Gastroesophageal sphincter (tissue), 4 donors: Measurements from ENCODE around the gene PTPRK. TPM values are rescaled to one million over a fixed set of nuclear protein-coding genes. Genes with fewer than 3 reads are reported as not detected.
"Not testable (repeated sequence)": the region's sequence is repeated elsewhere in the genome, so short reads cannot be mapped to it uniquely, and the experiment has no call there.

Source experiments
- ATAC-seq: fragments of 150-250 bp; one replicate; pipeline ENCODE4 v1.9.1; 2016; ENCODE audit warnings: mild to moderate bottlenecking, moderate library complexity
- H3K27ac ChIP-seq, 4 donors: fragments of 200-600 bp; sonication (generic) in 3 of 4; 1 replicate in 3 of 4; 2 replicates in 1 of 4; pipeline ENCODE4 v1.5.1; 2016 to 2019
- H3K27me3 ChIP-seq: fragments of 200-600 bp; sonication (generic); one replicate; pipeline ENCODE4 v1.5.1; 2019
- H3K36me3 ChIP-seq, 2 donors: fragments of 200-600 bp; sonication (generic); one replicate each; pipeline ENCODE4 v1.5.1; 2019; ENCODE audit warnings: control low read depth in 1 of 2
- H3K4me1 ChIP-seq, 3 donors: fragments of 200-600 bp; sonication (generic); 1 replicate in 2 of 3; 2 replicates in 1 of 3; pipeline ENCODE4 v1.5.1; 2016 to 2019; ENCODE audit warnings: control low read depth in 2 of 3
- H3K4me3 ChIP-seq, 2 donors: fragments of 200-600 bp; sonication (generic); one replicate each; pipeline ENCODE4 v1.5.1; 2019; ENCODE audit warnings: mild to moderate bottlenecking in 1 of 2, moderate library complexity in 1 of 2
- H3K9me3 ChIP-seq, 3 donors: fragments of 200-600 bp; sonication (generic); one replicate each; pipeline ENCODE4 v1.5.1; 2017 to 2019; ENCODE audit warnings: control low read depth in 2 of 3
- CTCF ChIP-seq, 4 experiments: fragments of 200-600 bp in 2 of 4; fragments of 450-650 bp in 2 of 4; sonication (generic) in 1 of 4; IDR thresholded peaks; one replicate each; pipeline ENCODE4 v1.5.1; 2017 to 2019; ENCODE audit warnings: antibody characterized with exemption in 4 of 4, mild to moderate bottlenecking in 2 of 4, moderate library complexity in 2 of 4
- EP300 ChIP-seq: sonication (generic); formaldehyde crosslinking; IDR thresholded peaks from one replicate; pipeline ENCODE4 v1.6.1; 2017; ENCODE audit warnings: antibody characterized with exemption, mild to moderate bottlenecking
- POLR2A ChIP-seq, 2 donors: fragments of 450-650 bp; IDR thresholded peaks; one replicate each; pipeline ENCODE4 v1.6.1; 2017; ENCODE audit warnings: antibody characterized with exemption in 2 of 2, mild to moderate bottlenecking in 2 of 2, moderate library complexity in 1 of 2
- POLR2AphosphoS5 ChIP-seq: sonication (generic); formaldehyde crosslinking; IDR thresholded peaks from one replicate; pipeline ENCODE4 v1.6.1; 2017; ENCODE audit warnings: antibody characterized with exemption
- WGBS, 2 donors: methylation state at CpG; one replicate each; pipeline ENCODE4 v1.1.5; 2018; ENCODE audit warnings: low coverage in 1 of 2; 5-methylcytosine and 5-hydroxymethylcytosine counted together
- total RNA-seq, 4 donors: library from RNA; depleted of rRNA; stranded (reverse); fragments of >200 nt; gene quantifications; one replicate each; pipeline ENCODE4 v1.1.0, GENCODE V29; 2016

Gene PTPRK
- total RNA-seq, 4 donors from 2014 or later, result 42.0 to 47.6 (median 45.8) TPM

GRCh38 chr6:128487055-128487454 lies 33.3 kb downstream of the PTPRK start:
- Histone ChIP-seq H3K4me3 (no peak overlapping the region), H3K36me3 (no peaks in the 10 kb centered on the region), H3K27me3 (no peaks in the 10 kb centered on the region), H3K27ac (no peak overlapping the region), H3K4me1 (peaks cover 0 to 26% (median 5%) of the 10 kb centered on the region in 3 donors), H3K9me3 (no peaks in the 10 kb centered on the region)
- ATAC-seq, result no peak
- TF ChIP-seq POLR2A (IDR thresholded peaks at IDR 0.05), result no peak
- TF ChIP-seq CTCF (IDR thresholded peaks at IDR 0.05), result no peak
- no peak for TF ChIP-seq POLR2AphosphoS5
- TF ChIP-seq EP300, result no peak
- WGBS, 2 donors, result 93% methylated on average over 2 of the region's 2 CpGs

GRCh38 chr6:128486580-128486979 lies 33.8 kb downstream of the PTPRK start:
- 100% methylated on average over 1 of the region's 1 CpG for WGBS, 2 donors
- H3K27ac ChIP-seq, result not testable (repeated sequence)

DNA sequence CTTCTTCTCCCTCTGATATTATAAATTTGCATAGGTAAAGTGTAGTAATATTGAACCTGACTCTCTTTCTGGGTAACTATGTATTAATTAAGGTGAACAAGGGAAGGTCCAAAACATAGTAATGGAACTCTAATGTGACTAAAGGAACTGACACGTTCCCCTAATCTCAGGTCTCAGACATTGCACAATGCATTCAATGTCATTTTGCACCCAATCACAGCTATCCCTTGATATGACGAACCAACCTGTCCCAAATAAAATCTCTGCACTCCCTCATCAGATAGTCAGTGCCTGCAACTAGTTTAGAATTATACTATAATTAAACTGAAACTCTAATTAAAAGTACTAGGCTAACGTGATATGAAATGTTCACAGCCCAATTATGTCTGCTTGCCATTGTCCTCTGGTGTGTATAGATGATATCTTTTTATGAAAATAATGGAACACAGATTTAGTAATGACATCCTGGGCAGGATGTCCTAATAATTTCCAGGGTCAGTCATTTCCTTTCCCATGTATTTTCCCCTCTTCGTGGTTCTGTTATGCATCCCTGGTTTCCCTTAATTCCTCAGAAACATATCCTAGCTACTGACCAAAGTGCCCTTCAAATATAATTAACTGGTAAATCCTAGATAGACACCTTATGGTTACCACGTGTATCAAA lies 36.8 kb downstream of the PTPRK start:
- Histone ChIP-seq H3K4me3 (no peak overlapping the region), H3K27me3 (no peaks in the 10 kb centered on the region), H3K4me1 (peaks cover 0 to 12% (median 5%) of the 10 kb centered on the region in 3 donors), H3K36me3 (no peaks in the 10 kb centered on the region), H3K9me3 (no peaks in the 10 kb centered on the region), H3K27ac (no peak overlapping the region)
- 67 to 79% methylated on average over 5 of the region's 5 CpGs for WGBS, 2 donors
- TF ChIP-seq EP300 (no peak), CTCF (IDR thresholded peaks at IDR 0.05) (no peak), POLR2A (IDR thresholded peaks at IDR 0.05) (no peak), POLR2AphosphoS5 (no peak)
- no peak for ATAC-seq

More at GRCh38 chr6:128486580-128486979, 33.8 kb downstream of the PTPRK start:
- H3K36me3 ChIP-seq, H3K9me3 ChIP-seq, ATAC-seq, H3K4me3 ChIP-seq, H3K27me3 ChIP-seq: not testable (repeated sequence)
- peaks cover 0 to 24% (median 5%) of the 10 kb centered on the region in 3 donors for H3K4me1 ChIP-seq

- H3K4me1 ChIP-seq, result peaks cover 0 to 17% (median 5%) of the 10 kb centered on the region in 3 donors
- TF ChIP-seq CTCF (IDR thresholded peaks at IDR 0.05), result no peak
- no peak for TF ChIP-seq EP300
- no peak for TF ChIP-seq POLR2AphosphoS5
- no peak for TF ChIP-seq POLR2A (IDR thresholded peaks at IDR 0.05)
- H3K4me3 ChIP-seq, result no peak overlapping the region
- H3K27ac ChIP-seq, result no peak overlapping the region
- H3K9me3 ChIP-seq, result no peaks in the 10 kb centered on the region
- no peaks in the 10 kb centered on the region for H3K27me3 ChIP-seq
- 85 to 94% methylated on average over 3 of the region's 3 CpGs for WGBS, 2 donors
- no peaks in the 10 kb centered on the region for H3K36me3 ChIP-seq
- no peak for ATAC-seq
These were observed 37.8 kb downstream of the PTPRK start for GRCh38 chr6:128482642-128483041.

DNA sequence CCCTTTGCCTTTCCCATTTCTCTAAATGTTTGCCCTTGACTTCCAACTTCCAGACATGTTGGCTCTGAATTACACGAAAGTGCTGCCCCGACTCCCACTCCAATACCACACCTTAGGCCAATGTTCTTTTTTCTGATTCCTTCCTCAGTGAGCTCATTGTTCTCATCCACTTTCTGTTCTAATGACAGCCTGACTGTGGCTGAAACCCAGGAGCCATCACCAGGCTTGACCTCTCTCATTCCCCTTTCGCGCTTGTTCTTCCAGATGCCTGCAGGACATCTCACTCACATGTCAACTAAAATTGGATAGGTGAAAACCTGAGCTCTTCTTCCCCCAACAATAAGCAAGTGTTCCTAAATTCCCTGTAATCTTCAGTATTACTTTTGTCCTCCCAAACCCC lies 40.4 kb downstream of the PTPRK start:
- H3K27me3 ChIP-seq, result no peaks in the 10 kb centered on the region
- WGBS, 2 donors, result 93 to 100% methylated on average over 4 of the region's 4 CpGs
- H3K4me1 ChIP-seq, result peaks cover 0 to 17% (median 5%) of the 10 kb centered on the region in 3 donors
- H3K27ac ChIP-seq, result no peak overlapping the region
- H3K4me3 ChIP-seq, result no peak overlapping the region
- H3K36me3 ChIP-seq, result no peaks in the 10 kb centered on the region
- TF ChIP-seq EP300 (no peak), POLR2A (IDR thresholded peaks at IDR 0.05) (no peak), POLR2AphosphoS5 (no peak), CTCF (IDR thresholded peaks at IDR 0.05) (no peak)
- ATAC-seq, result no peak
- H3K9me3 ChIP-seq, result no peaks in the 10 kb centered on the region
